Type B pancreatic cell (in vitro differentiated cells): ENCODE results near the gene ATP11B. TPM values are rescaled to one million over a fixed set of nuclear protein-coding genes. Genes with fewer than 3 reads are reported as not detected.

Experiments used
- DNase-seq: peaks from one replicate; pipeline ENCODE4 v3.0.0; 2021; ENCODE audit warnings: mixed read lengths; ENCODE audit not compliant: unreplicated experiment; ENCODE audit errors: extremely low spot score
- H3K27ac Mint-ChIP-seq: 2 replicates; pipeline ENCODE4 v1.8.0; 2021; ENCODE audit warnings: mild to moderate bottlenecking, mixed read lengths
- H3K27me3 Mint-ChIP-seq: 2 replicates; pipeline ENCODE4 v1.8.0; 2021; ENCODE audit warnings: mixed read lengths
- H3K36me3 Mint-ChIP-seq: 2 replicates; pipeline ENCODE4 v1.8.0; 2021; ENCODE audit warnings: mixed read lengths
- H3K4me1 Mint-ChIP-seq: one replicate; pipeline ENCODE4 v1.8.0; 2021; ENCODE audit warnings: mixed read lengths; ENCODE audit not compliant: unreplicated experiment
- H3K4me3 Mint-ChIP-seq: 2 replicates; pipeline ENCODE4 v1.8.0; 2021; ENCODE audit warnings: mild to moderate bottlenecking, mixed read lengths
- H3K9me3 Mint-ChIP-seq: 2 replicates; pipeline ENCODE4 v1.8.0; 2021; ENCODE audit warnings: mixed read lengths
- CTCF ChIP-seq: fragments of 200-600 bp; sonication (generic); conservative IDR thresholded peaks from 2 replicates; pipeline ENCODE4 v1.5.0; 2021; ENCODE audit warnings: antibody characterized with exemption, mild to moderate bottlenecking
- total RNA-seq: library from RNA; stranded (reverse); gene quantifications from 2 replicates; pipeline ENCODE4 v1.2.1, GENCODE V29; 2021; ENCODE audit warnings: low replicate concordance

The ATP11B gene
- total RNA-seq, 1 donor from 2014 or later: 73.4 TPM

- H3K36me3 Mint-ChIP-seq: no peaks in the 10 kb centered on the region
- no peak for DNase-seq
- H3K4me1 Mint-ChIP-seq: no peaks in the 10 kb centered on the region
- peaks cover 23% of the 10 kb centered on the region for H3K27me3 Mint-ChIP-seq
- H3K4me3 Mint-ChIP-seq: no peak overlapping the region
- no peak overlapping the region for H3K27ac Mint-ChIP-seq
- TF ChIP-seq CTCF: no peak
- H3K9me3 Mint-ChIP-seq: no peaks in the 10 kb centered on the region
Measured at GRCh38 chr3:182783106-182783505, 10.2 kb upstream of the ATP11B start.

GRCh38 chr3:182784542-182784941 is 8.8 kb upstream of the ATP11B start:
- no peak for DNase-seq
- Mint-ChIP-seq H3K36me3 (no peaks in the 10 kb centered on the region), H3K27me3 (peaks cover 25% of the 10 kb centered on the region), H3K4me1 (no peaks in the 10 kb centered on the region), H3K4me3 (no peak overlapping the region), H3K9me3 (no peaks in the 10 kb centered on the region), H3K27ac (no peak overlapping the region)
- TF ChIP-seq CTCF: no peak

GRCh38 chr3:182785142-182785541 is 8.2 kb upstream of the ATP11B start:
- Mint-ChIP-seq H3K4me3 (no peak overlapping the region), H3K27ac (no peak overlapping the region), H3K27me3 (peaks cover 25% of the 10 kb centered on the region), H3K9me3 (no peaks in the 10 kb centered on the region), H3K36me3 (no peaks in the 10 kb centered on the region), H3K4me1 (no peaks in the 10 kb centered on the region)
- DNase-seq: no peak
- no peak for TF ChIP-seq CTCF

- H3K36me3 Mint-ChIP-seq: no peaks in the 10 kb centered on the region
- no peak for TF ChIP-seq CTCF
- peaks cover 25% of the 10 kb centered on the region for H3K27me3 Mint-ChIP-seq
- no peak for DNase-seq
- H3K4me1 Mint-ChIP-seq: no peaks in the 10 kb centered on the region
- H3K9me3 Mint-ChIP-seq: no peaks in the 10 kb centered on the region
- no peak overlapping the region for H3K27ac Mint-ChIP-seq
- H3K4me3 Mint-ChIP-seq: no peak overlapping the region
Measured at GRCh38 chr3:182785756-182786155, 7.5 kb upstream of the ATP11B start.

GRCh38 chr3:182786564-182787196 is 6.6 kb upstream of the ATP11B start:
- H3K4me1 Mint-ChIP-seq: no peaks in the 10 kb centered on the region
- no peak overlapping the region for H3K4me3 Mint-ChIP-seq
- peaks cover 25% of the 10 kb centered on the region for H3K27me3 Mint-ChIP-seq

More at GRCh38 chr3:182786564-182787196, 6.6 kb upstream of the ATP11B start:
- no peaks in the 10 kb centered on the region for H3K36me3 Mint-ChIP-seq
- no peak for DNase-seq
- H3K27ac Mint-ChIP-seq: no peak overlapping the region
- TF ChIP-seq CTCF: no peak
- H3K9me3 Mint-ChIP-seq: no peaks in the 10 kb centered on the region
